PC-9 (cell line): ENCODE measurements around the gene ERH. TPM values are rescaled to one million over a fixed set of nuclear protein-coding genes. Genes with fewer than 3 reads are reported as not detected.

Experiments used
- BruUV-seq: library from RNA; stranded (reverse); fragments of 400-500 nt; replicated peaks from 2 replicates; lab custom pipeline; 2021; lab: Mats Ljungman, UMichigan
- CTCF ChIA-PET: fragments of 300-600 bp; sonication (Branson Sonifier 250); formaldehyde crosslinking; loops from one replicate; lab custom pipeline; 2022; ENCODE audit warnings: antibody characterized with exemption; lab: Charles Lee
- POLR2A ChIA-PET: fragments of 300-600 bp; sonication (Branson Sonifier 250); formaldehyde crosslinking; loops from one replicate; lab custom pipeline; 2022; ENCODE audit warnings: antibody characterized with exemption; ENCODE audit not compliant: unreplicated experiment; lab: Charles Lee
- DNase-seq, 2 experiments: peaks; one replicate each; pipeline versions ENCODE4 v3.0.0 to v3.0.0-alpha.2; 2015 to 2022; ENCODE audit warnings: mixed read lengths in 1 of 2
- H2AFZ ChIP-seq: fragments of 200-600 bp; sonication (generic); 2 replicates; pipeline ENCODE4 v1.8.1; 2017; ENCODE audit warnings: antibody characterized with exemption
- H3F3A ChIP-seq: fragments of 200-600 bp; sonication (generic); 2 replicates; pipeline ENCODE4 v1.8.1; 2017; ENCODE audit warnings: antibody characterized with exemption, mild to moderate bottlenecking, low read depth; ENCODE audit not compliant: insufficient read depth
- H3K27ac ChIP-seq: fragments of 200-600 bp; sonication (generic); 2 replicates; pipeline ENCODE4 v1.6.1; 2016; ENCODE audit warnings: mixed run types
- H3K27me3 ChIP-seq: fragments of 200-600 bp; sonication (generic); 2 replicates; pipeline ENCODE4 v1.6.1; 2016; ENCODE audit warnings: low read depth, mixed run types; ENCODE audit not compliant: insufficient read depth
- H3K36me3 ChIP-seq: fragments of 200-600 bp; sonication (generic); 2 replicates; pipeline ENCODE4 v1.6.1; 2016; ENCODE audit warnings: low read depth, mixed run types
- H3K4me1 ChIP-seq: fragments of 200-600 bp; sonication (generic); replicated peaks from 2 replicates; pipeline ENCODE4 v1.6.1; 2016; ENCODE audit warnings: mixed run types; ENCODE audit not compliant: insufficient read depth
- H3K4me2 ChIP-seq: fragments of 200-600 bp; sonication (generic); 2 replicates; pipeline ENCODE4 v1.6.1; 2017; ENCODE audit warnings: mixed run types
- H3K4me3 ChIP-seq: fragments of 200-600 bp; sonication (generic); 2 replicates; pipeline ENCODE4 v1.6.1; 2016; ENCODE audit warnings: mixed run types
- H3K79me2 ChIP-seq: fragments of 200-600 bp; sonication (generic); 2 replicates; pipeline ENCODE4 v1.6.1; 2017; ENCODE audit warnings: low read depth, mixed run types
- H3K9me2 ChIP-seq: fragments of 200-600 bp; sonication (generic); 2 replicates; pipeline ENCODE4 v1.8.1; 2017; ENCODE audit warnings: mild to moderate bottlenecking; ENCODE audit not compliant: insufficient read depth
- H3K9me3 ChIP-seq: fragments of 200-600 bp; sonication (generic); 2 replicates; pipeline ENCODE4 v1.8.1; 2016; ENCODE audit warnings: low read depth; ENCODE audit not compliant: insufficient read depth
- H4K20me1 ChIP-seq: fragments of 200-600 bp; sonication (generic); 2 replicates; pipeline ENCODE4 v1.8.1; 2017; ENCODE audit not compliant: insufficient read depth
- CTCF ChIP-seq: fragments of 200-600 bp; sonication (generic); conservative IDR thresholded peaks from 2 replicates; pipeline ENCODE4 v1.6.1; 2017; ENCODE audit warnings: mixed run types, antibody characterized with exemption, mild to moderate bottlenecking, moderate library complexity
- EZH2 ChIP-seq: fragments of 200-600 bp; sonication (generic); IDR thresholded peaks from 2 replicates; pipeline ENCODE4 v1.8.0; 2017; ENCODE audit warnings: antibody characterized with exemption, low read depth
- intact Hi-C: fragments of 100-400 bp; cut with micrococcal nuclease; formaldehyde crosslinking; loops from one replicate; pipeline ENCODE4 v1.10.0; 2022; ENCODE audit not compliant: unreplicated experiment
- total RNA-seq: library from RNA; stranded (reverse); gene quantifications from 2 replicates; pipeline ENCODE4 v1.2.3, GENCODE V29; 2021

Gene ERH
- total RNA-seq, 1 experiment from 2014 or later = 347 TPM

GRCh38 chr14:69439521-69440270 lies 41.6 kb upstream of the ERH start:
- intact Hi-C loops = no loop called here
- no TSS peak for BruUV-seq

GRCh38 chr14:69432364-69432763 lies 34.3 kb upstream of the ERH start:
- Histone ChIP-seq H4K20me1 (peaks cover 21% of the 10 kb centered on the region), H3K9me2 (no peaks in the 10 kb centered on the region), H3K27ac (no peak overlapping the region), H3K27me3 (no peaks in the 10 kb centered on the region), H3K4me2 (no peak overlapping the region), H2AFZ (no peak overlapping the region), H3K4me1 (no peaks in the 10 kb centered on the region), H3K4me3 (no peak overlapping the region), H3F3A (no peaks in the 10 kb centered on the region), H3K36me3 (no peaks in the 10 kb centered on the region), H3K9me3 (no peaks in the 10 kb centered on the region), H3K79me2 (peaks cover 52% of the 10 kb centered on the region)
- TF ChIP-seq CTCF (no peak), EZH2 (no peak)
- ChIA-PET CTCF (no interaction called here), POLR2A (no interaction called here)
- no TSS peak for BruUV-seq
- intact Hi-C loops = no loop called here
- no peak for DNase-seq

More at GRCh38 chr14:69439521-69440270, 41.6 kb upstream of the ERH start:
- Histone ChIP-seq H2AFZ (no peak overlapping the region), H3K4me2 (no peak overlapping the region), H3K79me2 (peaks cover 41% of the 10 kb centered on the region), H3K9me2 (no peaks in the 10 kb centered on the region), H3K4me3 (no peak overlapping the region), H3K36me3 (peaks cover 17% of the 10 kb centered on the region; the same call in 1 of the 2 replicates), H4K20me1 (peaks cover 18% of the 10 kb centered on the region), H3K9me3 (no peaks in the 10 kb centered on the region), H3K4me1 (no peaks in the 10 kb centered on the region), H3K27me3 (no peaks in the 10 kb centered on the region), H3K27ac (no peak overlapping the region), H3F3A (no peaks in the 10 kb centered on the region)
- ChIA-PET POLR2A (no interaction called here), CTCF (no interaction called here)
- no peak for DNase-seq
- no peak for TF ChIP-seq CTCF
- TF ChIP-seq EZH2 = no peak

- H4K20me1 ChIP-seq = peaks cover 16% of the 10 kb centered on the region; the same call in 1 of the 2 replicates
- peaks cover 43% of the 10 kb centered on the region for H3K79me2 ChIP-seq
- ChIA-PET CTCF (no interaction called here), POLR2A (no interaction called here)
- H2AFZ ChIP-seq = no peak overlapping the region
- no peak overlapping the region for H3K27ac ChIP-seq
- intact Hi-C loops = no loop called here
- peaks cover 13% of the 10 kb centered on the region; the same call in 1 of the 2 replicates for H3K36me3 ChIP-seq
- H3K4me1 ChIP-seq = no peaks in the 10 kb centered on the region
- no peak for DNase-seq
- H3K9me3 ChIP-seq = no peaks in the 10 kb centered on the region
- no peaks in the 10 kb centered on the region for H3K9me2 ChIP-seq
- H3K4me3 ChIP-seq = no peak overlapping the region
- no peak overlapping the region for H3K4me2 ChIP-seq
- BruUV-seq = no TSS peak
- TF ChIP-seq EZH2 (no peak), CTCF (no peak)
- no peaks in the 10 kb centered on the region for H3F3A ChIP-seq
- H3K27me3 ChIP-seq = no peaks in the 10 kb centered on the region
Observed at GRCh38 chr14:69430306-69430939, 32.3 kb upstream of the ERH start.
